Skin epidermis (tissue), 12 donors: Measurements from ENCODE around the gene GUSB.
"Not testable (repeated sequence)": the region's sequence is repeated elsewhere in the genome, so short reads cannot be mapped to it uniquely, and the experiment has no call there.

Experiments
- H3K27ac ChIP-seq, 21 experiments: fragments of 200-600 bp; sonication (generic) in 11 of 21; one replicate each; pipeline ENCODE4 v1.5.0; 2020; ENCODE audit warnings: mild to moderate bottlenecking in 3 of 21, inconsistent platforms in 2 of 21, moderate library complexity in 2 of 21
- H3K4me3 ChIP-seq, 7 experiments: fragments of 200-600 bp; sonication (generic) in 2 of 7; one replicate each; pipeline ENCODE4 v1.5.0; 2020; ENCODE audit warnings: inconsistent platforms in 2 of 7, mild to moderate bottlenecking in 2 of 7, moderate library complexity in 1 of 7

The GUSB gene

DNA sequence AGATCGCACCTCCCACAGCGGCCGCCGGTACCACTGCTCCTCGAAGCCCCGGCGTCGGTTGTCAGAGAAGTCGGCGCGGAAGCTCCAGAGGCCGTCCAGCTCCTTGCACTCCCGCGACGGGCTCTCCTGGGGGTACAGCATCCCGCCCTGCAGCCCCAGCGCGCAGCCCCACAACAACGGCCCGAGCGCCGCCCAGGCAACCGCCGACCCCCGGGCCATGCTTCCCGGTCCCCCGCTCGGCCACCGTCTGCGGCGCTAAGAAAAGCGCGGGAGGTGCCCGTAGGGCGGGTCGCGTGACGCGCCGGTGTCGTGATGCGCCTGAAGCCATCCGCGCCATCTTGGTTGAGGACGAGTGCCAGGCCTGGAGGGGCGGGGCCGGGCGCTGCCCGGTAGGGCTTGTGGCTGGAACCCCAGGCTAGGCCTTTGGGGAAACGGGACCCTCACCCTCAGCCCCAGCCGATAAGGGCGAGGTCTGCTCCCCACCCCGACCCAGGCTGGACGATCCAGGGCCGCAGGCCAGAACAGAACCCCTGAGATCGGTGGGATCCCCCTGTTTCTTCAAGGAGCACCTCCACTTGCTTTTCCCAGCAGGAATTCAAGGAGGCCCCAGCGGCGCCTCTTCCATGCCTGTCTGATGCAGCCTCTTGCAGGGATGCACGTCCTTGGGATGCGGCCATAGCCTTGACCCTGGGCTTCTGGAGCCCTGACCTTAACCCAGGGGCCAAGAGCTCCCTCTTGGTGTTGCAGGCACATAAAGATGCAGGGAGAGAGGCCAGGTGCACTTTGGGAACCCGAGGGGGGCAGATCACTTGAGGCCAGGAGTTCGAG is at the start of gene GUSB:
Gene GUSB, minus strand, starts transcription at position 249 of the 828 bp plus-strand sequence. Its CDS starts 30 bp downstream, at position 219.
- peak within 1 kb of the TSS in 20 of 21 experiments; percentile 76 to 95 (median 88) for H3K27ac ChIP-seq
- peak within 1 kb of the TSS; percentile 67 to 94 (median 85) for H3K4me3 ChIP-seq

- not testable (repeated sequence) for H3K4me3 ChIP-seq, H3K27ac ChIP-seq
These were observed 46.3 kb upstream of the GUSB start for GRCh38 chr7:66028342-66028741.

GRCh38 chr7:66016131-66016461 is 34.1 kb upstream of the GUSB start:
- Histone ChIP-seq H3K27ac (no peak overlapping the region), H3K4me3 (no peak overlapping the region)

DNA sequence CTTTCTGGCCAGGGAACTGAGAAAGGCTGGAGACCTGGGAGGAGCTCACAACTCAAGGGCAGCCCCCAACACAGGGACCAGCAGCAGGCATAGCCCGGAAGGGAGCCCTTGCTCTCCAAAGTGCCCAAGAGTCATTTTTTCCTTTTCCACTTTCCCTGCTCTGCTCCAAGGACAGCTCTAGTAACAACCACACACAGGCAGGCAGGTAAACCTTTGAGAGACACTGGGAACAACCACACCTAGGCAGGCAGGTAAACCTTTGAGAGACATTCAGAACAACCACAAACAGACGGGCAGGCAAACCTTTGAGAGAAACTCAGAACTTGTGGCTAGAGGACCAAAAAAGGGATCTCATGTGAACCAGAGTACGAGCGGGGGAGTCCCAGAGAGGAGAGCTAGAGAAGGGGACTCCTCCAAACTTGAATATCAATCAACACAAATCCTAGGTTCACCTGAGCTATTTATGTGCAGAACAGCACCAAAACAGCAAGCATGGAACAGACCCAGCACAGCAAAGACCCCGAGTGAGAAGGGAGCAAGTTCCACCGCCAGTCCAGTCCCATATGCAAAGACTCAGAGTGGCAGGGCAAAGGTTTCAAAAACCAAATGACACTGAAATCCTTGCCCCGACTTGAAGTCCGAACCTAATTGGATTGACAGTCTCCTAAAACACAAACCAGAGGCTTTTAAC is 33.6 kb upstream of the GUSB start:
- H3K27ac ChIP-seq = no peak overlapping the region
- H3K4me3 ChIP-seq = no peak overlapping the region

DNA sequence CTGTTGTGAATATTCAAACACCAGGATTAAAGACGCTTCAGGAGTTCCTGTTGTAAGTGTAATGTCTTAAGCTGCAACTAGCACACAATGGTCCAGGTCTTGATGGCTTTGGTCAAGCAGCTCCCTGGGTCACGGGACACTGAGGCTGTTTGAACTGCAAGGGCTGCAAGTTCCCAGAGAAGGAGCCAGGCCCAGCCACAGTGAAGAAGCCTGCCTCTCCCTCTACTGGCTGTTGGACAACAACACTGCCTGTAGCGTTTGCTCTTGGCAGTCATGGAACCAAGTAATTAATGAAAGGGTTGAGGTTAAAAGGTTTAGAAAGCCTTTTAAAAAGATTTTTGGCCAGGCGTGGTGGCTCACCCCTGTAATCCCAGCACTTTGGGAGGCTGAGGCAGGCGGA is 31.9 kb upstream of the GUSB start:
- H3K27ac ChIP-seq = peak overlapping the region in 1 of 21 experiments; percentile 55
- no peak overlapping the region for H3K4me3 ChIP-seq

GRCh38 chr7:66007232-66007631 is 25.2 kb upstream of the GUSB start:
- Histone ChIP-seq H3K4me3 (no peak overlapping the region), H3K27ac (no peak overlapping the region)

GRCh38 chr7:66005115-66005671 is 23.2 kb upstream of the GUSB start:
- H3K4me3 ChIP-seq, H3K27ac ChIP-seq: not testable (repeated sequence)

GRCh38 chr7:66000823-66001417 is 18.9 kb upstream of the GUSB start:
- H3K27ac ChIP-seq = not testable (repeated sequence)

DNA sequence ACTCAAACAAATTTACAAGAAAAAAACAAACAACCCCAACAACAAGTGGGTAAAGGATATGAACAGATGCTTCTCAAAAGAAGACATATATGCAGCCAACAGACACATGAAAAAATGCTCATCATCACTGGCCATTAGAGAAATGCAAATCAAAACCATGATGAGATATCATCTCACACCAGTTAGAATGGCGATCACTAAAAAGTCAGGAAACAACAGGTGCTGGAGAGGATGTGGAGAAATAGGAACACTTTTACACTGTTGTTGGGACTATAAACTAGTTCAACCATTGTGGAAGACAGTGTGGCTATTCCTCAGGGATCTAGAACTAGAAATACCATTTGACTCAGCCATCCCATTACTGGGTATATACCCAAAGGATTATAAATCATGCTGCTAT is 13.0 kb upstream of the GUSB start:
- not testable (repeated sequence) for H3K27ac ChIP-seq, H3K4me3 ChIP-seq

More at GRCh38 chr7:66000823-66001417, 18.9 kb upstream of the GUSB start:
- not testable (repeated sequence) for H3K4me3 ChIP-seq

DNA sequence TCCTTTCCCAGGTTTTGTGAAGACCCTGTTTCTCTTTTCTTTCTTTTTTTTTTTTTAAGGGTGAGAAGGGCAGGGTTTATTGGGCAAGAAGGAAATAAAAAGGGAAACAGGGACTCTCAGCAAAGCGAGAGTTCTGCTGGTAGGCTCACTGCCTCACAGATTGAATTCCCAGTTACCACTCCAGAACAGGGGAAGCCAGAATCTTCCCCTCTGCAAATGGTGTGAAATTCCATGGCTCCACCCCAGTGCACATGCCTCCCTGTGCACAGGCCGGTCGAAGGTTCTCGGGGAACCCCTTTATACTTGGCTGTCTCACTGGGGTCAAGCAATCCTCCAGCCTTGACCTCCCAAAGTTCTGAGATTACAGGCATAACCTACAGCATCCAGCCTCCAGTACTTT is 10.5 kb upstream of the GUSB start:
- no peak overlapping the region for H3K27ac ChIP-seq

GRCh38 chr7:65991829-65992228 is 9.8 kb upstream of the GUSB start:
- H3K4me3 ChIP-seq, H3K27ac ChIP-seq: not testable (repeated sequence)

More for the DNA sequence above, 10.5 kb upstream of the GUSB start:
- no peak overlapping the region for H3K4me3 ChIP-seq

GRCh38 chr7:65989694-65990080 is 7.7 kb upstream of the GUSB start:
- Histone ChIP-seq H3K4me3 (no peak overlapping the region), H3K27ac (no peak overlapping the region)

GRCh38 chr7:65988503-65988902 is 6.5 kb upstream of the GUSB start:
- H3K27ac ChIP-seq, H3K4me3 ChIP-seq: not testable (repeated sequence)

GRCh38 chr7:65988084-65988483 is 6.1 kb upstream of the GUSB start:
- H3K4me3 ChIP-seq = no peak overlapping the region
- H3K27ac ChIP-seq = no peak overlapping the region

GRCh38 chr7:65983965-65984658 is 2.1 kb upstream of the GUSB start:
- Histone ChIP-seq H3K4me3 (no peak overlapping the region), H3K27ac (no peak overlapping the region)

GRCh38 chr7:65980478-65981250 is 1.3 kb downstream of the GUSB start:
- Histone ChIP-seq H3K4me3 (peak overlapping the region; percentile 67 to 94 (median 85)), H3K27ac (peak overlapping the region in 15 of 21 experiments; percentile 11 to 95 (median 88))

GRCh38 chr7:65979583-65980477 is 2.2 kb downstream of the GUSB start:
- Histone ChIP-seq H3K4me3 (no peak overlapping the region), H3K27ac (peak overlapping the region in 12 of 21 experiments; percentile 11 to 95 (median 60))
